ENCODE data around the gene PPIF.

GRCh38 chr10:79358811-79359210 is 11.5 kb downstream of the PPIF start:
- TF ChIP-seq CTCF (conservative IDR thresholded peaks at IDR 0.05; ENCODE audit: low read length), result no peak
- TF ChIP-seq EZH2phosphoT487 (IDR thresholded peaks at IDR 0.05; ENCODE audit: borderline replicate concordance, low read depth, low read length), result no peak
